SU-DHL-6 (cell line): ENCODE measurements around the gene OR8B2.
A peak's percentile ranks its signal among the peaks of the same experiment; 100 is the strongest.
"Not testable (repeated sequence)": the region's sequence is repeated elsewhere in the genome, so short reads cannot be mapped to it uniquely, and the experiment has no call there.

ENCODE experiments used
- H2AFZ ChIP-seq: fragments of 200-600 bp; sonication (generic); 2 replicates; pipeline ENCODE4 v1.6.1; 2014; ENCODE audit warnings: low read depth, mild to moderate bottlenecking, moderate library complexity, mixed read lengths, antibody characterized with exemption, low read length; ENCODE audit not compliant: severe bottlenecking
- H3F3A ChIP-seq: fragments of 200-600 bp; shearing (Covaris generic); 2 replicates; pipeline ENCODE4 v1.6.0; 2016; ENCODE audit warnings: antibody characterized with exemption, mild to moderate bottlenecking; ENCODE audit not compliant: insufficient read depth
- H3K27ac ChIP-seq: fragments of 200-600 bp; sonication (generic); 2 replicates; pipeline ENCODE4 v1.5.1; 2016; ENCODE audit warnings: low read depth, mild to moderate bottlenecking, low read length, moderate library complexity, mixed read lengths
- H3K27me3 ChIP-seq: fragments of 200-600 bp; sonication (generic), shearing (Covaris generic); 2 replicates; pipeline ENCODE4 v1.6.0; 2014; ENCODE audit warnings: mild to moderate bottlenecking, low read length
- H3K36me3 ChIP-seq: fragments of 200-600 bp; sonication (generic); 2 replicates; pipeline ENCODE4 v1.6.1; 2014; ENCODE audit warnings: mild to moderate bottlenecking, low read length, mixed read lengths
- H3K4me2 ChIP-seq: fragments of 300-600, 200-600 bp; shearing (Covaris generic), sonication (generic); 2 replicates; pipeline ENCODE4 v1.6.0; 2014; ENCODE audit warnings: low read length, low read depth, mild to moderate bottlenecking; ENCODE audit not compliant: poor library complexity, severe bottlenecking
- H3K4me3 ChIP-seq: fragments of 200-600 bp; sonication (generic); 2 replicates; pipeline ENCODE4 v1.5.1; 2014; ENCODE audit warnings: antibody characterized with exemption, low read length, mild to moderate bottlenecking, mixed read lengths; ENCODE audit not compliant: insufficient read depth, poor library complexity, severe bottlenecking
- H3K79me2 ChIP-seq: fragments of 200-600 bp; sonication (generic); 2 replicates; pipeline ENCODE4 v1.6.1; 2014; ENCODE audit warnings: mild to moderate bottlenecking, low read length, moderate library complexity; ENCODE audit not compliant: insufficient read depth
- H3K9ac ChIP-seq: fragments of 200-600 bp; sonication (generic); 2 replicates; pipeline ENCODE4 v1.7.0; 2014; ENCODE audit warnings: mild to moderate bottlenecking, low read length
- H3K9me2 ChIP-seq: fragments of 200-600 bp; sonication (generic); replicated peaks from 2 replicates; pipeline ENCODE4 v1.6.1; 2014; ENCODE audit warnings: low read length; ENCODE audit not compliant: insufficient read depth
- H3K9me3 ChIP-seq: fragments of 200-600 bp; sonication (generic); 2 replicates; pipeline ENCODE4 v1.6.1; 2014; ENCODE audit warnings: low read length, mixed read lengths; ENCODE audit not compliant: insufficient read depth
- H4K20me1 ChIP-seq: fragments of 200-600 bp; sonication (generic); 2 replicates; pipeline ENCODE4 v1.6.1; 2014; ENCODE audit warnings: low read depth, mild to moderate bottlenecking, antibody characterized with exemption, low read length, moderate library complexity, mixed read lengths
- CTCF ChIP-seq: fragments of 200-600 bp; sonication (generic); IDR thresholded peaks from one replicate; pipeline ENCODE4 v1.5.1; 2017; ENCODE audit warnings: antibody characterized with exemption, mild to moderate bottlenecking, low read length, moderate library complexity; ENCODE audit not compliant: insufficient read depth, poor library complexity, severe bottlenecking
- EZH2phosphoT487 ChIP-seq: fragments of 200-600 bp; sonication (generic), shearing (Covaris generic); conservative IDR thresholded peaks from 2 replicates; pipeline ENCODE4 v1.6.1; 2018; ENCODE audit warnings: mild to moderate bottlenecking, antibody characterized with exemption, low read length, moderate library complexity, mixed read lengths

Gene OR8B2

DNA sequence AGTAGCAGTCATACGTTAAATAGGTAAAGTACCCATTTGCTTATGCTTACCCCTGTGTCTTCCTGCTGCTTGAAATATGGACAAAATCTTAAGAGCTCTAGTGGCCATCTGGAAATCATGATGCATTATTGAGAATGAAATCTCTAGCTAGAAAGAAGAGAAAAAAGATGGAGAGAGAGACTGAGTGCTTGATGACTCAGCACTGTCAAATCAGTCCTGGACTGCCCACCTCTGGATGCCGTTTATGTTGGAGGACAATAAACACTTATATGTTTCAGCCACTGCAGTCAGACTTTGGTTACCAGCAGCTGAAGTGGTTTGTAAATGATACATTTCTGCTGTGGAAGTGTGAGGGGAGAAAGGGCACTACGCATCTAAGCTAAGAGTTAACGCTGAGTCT is 36.7 kb upstream of the OR8B2 start:
- no peaks in the 10 kb centered on the region for H3K36me3 ChIP-seq
- no peak overlapping the region for H2AFZ ChIP-seq
- no peaks in the 10 kb centered on the region for H3K9me2 ChIP-seq
- H3F3A ChIP-seq = no peaks in the 10 kb centered on the region
- H3K27ac ChIP-seq = no peak overlapping the region
- H3K27me3 ChIP-seq = no peaks in the 10 kb centered on the region
- H4K20me1 ChIP-seq = no peaks in the 10 kb centered on the region
- H3K79me2 ChIP-seq = no peaks in the 10 kb centered on the region
- H3K4me2 ChIP-seq = no peak overlapping the region
- no peak overlapping the region for H3K9ac ChIP-seq
- TF ChIP-seq CTCF (no peak), EZH2phosphoT487 (no peak)
- no peaks in the 10 kb centered on the region for H3K9me3 ChIP-seq
- no peak overlapping the region for H3K4me3 ChIP-seq

DNA sequence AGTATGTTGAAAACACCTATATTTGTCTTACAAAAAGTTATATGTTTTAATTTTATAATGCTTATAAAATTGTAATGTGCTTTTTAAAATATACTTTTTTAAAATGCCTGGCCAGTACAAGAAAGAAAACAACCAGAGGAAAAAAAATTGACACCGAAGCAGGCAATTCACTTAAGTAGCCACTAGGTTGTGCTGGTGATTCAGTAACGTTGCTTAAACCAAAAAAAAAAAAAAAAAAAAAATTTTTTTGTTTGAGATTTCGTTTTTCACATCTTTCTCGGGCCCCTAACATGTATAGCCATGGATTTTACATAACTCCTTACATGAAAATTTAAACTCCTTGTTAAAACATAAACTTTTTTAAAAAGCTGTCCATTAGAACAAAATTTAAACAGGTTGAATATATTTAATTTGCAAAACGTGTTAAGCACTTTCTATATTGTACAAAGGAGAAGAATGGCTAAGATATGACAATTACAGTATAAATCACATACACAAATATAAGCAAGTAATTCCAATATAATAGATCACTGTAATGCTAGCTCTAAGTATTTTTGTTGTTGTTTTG is 31.1 kb upstream of the OR8B2 start:
- no peaks in the 10 kb centered on the region for H4K20me1 ChIP-seq
- no peak overlapping the region for H3K27ac ChIP-seq
- H3K9me3 ChIP-seq = no peaks in the 10 kb centered on the region
- no peaks in the 10 kb centered on the region for H3F3A ChIP-seq
- no peak overlapping the region for H3K9ac ChIP-seq
- H3K4me3 ChIP-seq = no peak overlapping the region
- H3K79me2 ChIP-seq = no peaks in the 10 kb centered on the region
- H3K36me3 ChIP-seq = no peaks in the 10 kb centered on the region
- TF ChIP-seq EZH2phosphoT487 = no peak
- TF ChIP-seq CTCF = peak; percentile 30
- H2AFZ ChIP-seq = no peak overlapping the region
- H3K4me2 ChIP-seq = peak overlapping the region; percentile 19
- H3K27me3 ChIP-seq = no peaks in the 10 kb centered on the region
- H3K9me2 ChIP-seq = no peaks in the 10 kb centered on the region

GRCh38 chr11:124409906-124410305 is 25.6 kb upstream of the OR8B2 start:
- Histone ChIP-seq H2AFZ (no peak overlapping the region), H3K36me3 (no peaks in the 10 kb centered on the region), H3K27ac (no peak overlapping the region), H3F3A (no peaks in the 10 kb centered on the region), H3K79me2 (no peaks in the 10 kb centered on the region), H3K9ac (no peak overlapping the region), H3K4me3 (no peak overlapping the region), H3K4me2 (no peak overlapping the region), H3K9me3 (no peaks in the 10 kb centered on the region), H4K20me1 (no peaks in the 10 kb centered on the region), H3K27me3 (no peaks in the 10 kb centered on the region), H3K9me2 (no peaks in the 10 kb centered on the region)
- TF ChIP-seq CTCF (no peak), EZH2phosphoT487 (no peak)

DNA sequence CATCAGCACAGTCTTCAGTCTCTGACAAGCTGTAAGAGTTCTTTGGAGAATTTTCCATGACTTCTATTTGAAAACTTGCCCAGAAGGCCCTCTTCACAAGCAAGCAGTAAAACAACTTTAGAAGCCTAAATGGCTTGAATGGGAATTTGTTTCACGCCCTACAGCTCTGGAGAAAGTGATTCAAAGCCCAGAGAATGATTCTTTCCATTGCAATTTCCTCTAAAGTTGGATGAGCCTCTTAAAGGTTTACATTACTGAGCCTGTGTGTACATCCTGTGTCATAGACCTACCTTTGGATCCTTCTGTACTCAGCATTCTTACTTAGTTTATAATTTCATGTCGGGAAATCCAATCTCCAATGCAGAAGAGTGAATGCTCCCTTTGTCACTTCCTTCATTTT is 21.3 kb upstream of the OR8B2 start:
- no peak overlapping the region for H3K9ac ChIP-seq
- H3K27ac ChIP-seq = no peak overlapping the region
- no peaks in the 10 kb centered on the region for H3K9me2 ChIP-seq
- no peak overlapping the region for H3K4me3 ChIP-seq
- H3K9me3 ChIP-seq = no peaks in the 10 kb centered on the region
- no peaks in the 10 kb centered on the region for H3F3A ChIP-seq
- H3K27me3 ChIP-seq = no peaks in the 10 kb centered on the region
- TF ChIP-seq EZH2phosphoT487 = no peak
- no peak for TF ChIP-seq CTCF
- H3K36me3 ChIP-seq = no peaks in the 10 kb centered on the region
- no peaks in the 10 kb centered on the region for H4K20me1 ChIP-seq
- H3K79me2 ChIP-seq = no peaks in the 10 kb centered on the region
- H3K4me2 ChIP-seq = no peak overlapping the region
- no peak overlapping the region for H2AFZ ChIP-seq

- H3K27me3 ChIP-seq, H3K9me3 ChIP-seq, H3K4me3 ChIP-seq, H3K36me3 ChIP-seq, H3K27ac ChIP-seq, H3F3A ChIP-seq, H3K9me2 ChIP-seq, H2AFZ ChIP-seq, H3K79me2 ChIP-seq, H3K4me2 ChIP-seq, H3K9ac ChIP-seq, H4K20me1 ChIP-seq: not testable (repeated sequence)
Measured at GRCh38 chr11:124403186-124403585, 18.9 kb upstream of the OR8B2 start.
